ENCODE results near the gene GNAI3.

GRCh38 chr1:109630898-109631512 lies 82.6 kb downstream of the GNAI3 start:
- no peak for TF ChIP-seq RCOR1 (IDR thresholded peaks at IDR 0.05; ENCODE audit: low read depth, low read length)
- no peak for TF ChIP-seq RFX5 (IDR thresholded peaks at IDR 0.05)
- no peak for TF ChIP-seq BHLHE40 (IDR thresholded peaks at IDR 0.05; ENCODE audit: low read depth, low read length)
- TF ChIP-seq CTCF (IDR thresholded peaks at IDR 0.05) = no peak
- TF ChIP-seq, protein P1, sequence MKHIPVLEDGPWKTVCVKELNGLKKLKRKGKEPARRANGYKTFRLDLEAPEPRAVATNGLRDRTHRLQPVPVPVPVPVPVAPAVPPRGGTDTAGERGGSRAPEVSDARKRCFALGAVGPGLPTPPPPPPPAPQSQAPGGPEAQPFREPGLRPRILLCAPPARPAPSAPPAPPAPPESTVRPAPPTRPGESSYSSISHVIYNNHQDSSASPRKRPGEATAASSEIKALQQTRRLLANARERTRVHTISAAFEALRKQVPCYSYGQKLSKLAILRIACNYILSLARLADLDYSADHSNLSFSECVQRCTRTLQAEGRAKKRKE (CRISPR knock-in tag; IDR thresholded peaks at IDR 0.05; ENCODE audit: low read depth) = no peak
- no peak for TF ChIP-seq MAFK (IDR thresholded peaks at IDR 0.05; ENCODE audit: partially characterized antibody)
- TF ChIP-seq, protein P2, sequence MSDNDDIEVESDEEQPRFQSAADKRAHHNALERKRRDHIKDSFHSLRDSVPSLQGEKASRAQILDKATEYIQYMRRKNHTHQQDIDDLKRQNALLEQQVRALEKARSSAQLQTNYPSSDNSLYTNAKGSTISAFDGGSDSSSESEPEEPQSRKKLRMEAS (IDR thresholded peaks at IDR 0.05) = no peak

All from A549 (cell line).